Left renal pelvis (tissue), 4 donors: ENCODE data around the gene FAAP20. TPM values are rescaled to one million over a fixed set of nuclear protein-coding genes. Genes with fewer than 3 reads are reported as not detected.

Experiments
- DNase-seq, 4 donors: peaks; one replicate each; pipeline ENCODE4 v3.0.0-alpha.2; 2013; ENCODE audit warnings: low read depth in 4 of 4, low spot score in 3 of 4
- polyA plus RNA-seq, 4 donors: library from polyadenylated mRNA; unstranded; fragments of 120-200 nt; gene quantifications; one replicate each; pipeline ENCODE4 v1.2.1, GENCODE V29; 2013; ENCODE audit not compliant: insufficient read length in 4 of 4

The FAAP20 gene
- polyA plus RNA-seq, 4 donors = 28.0 to 68.3 (median 36.1) TPM

- no peak for DNase-seq
Observed at GRCh38 chr1:2180297-2181245, 14.0 kb downstream of the FAAP20 start.

- DNase-seq = no peak
Observed at GRCh38 chr1:2179283-2180013, 15.1 kb downstream of the FAAP20 start.

GRCh38 chr1:2178875-2179274 lies 15.7 kb downstream of the FAAP20 start:
- no peak for DNase-seq

GRCh38 chr1:2177946-2178538 lies 16.5 kb downstream of the FAAP20 start:
- no peak for DNase-seq

GRCh38 chr1:2177541-2177940 lies 17.0 kb downstream of the FAAP20 start:
- DNase-seq = no peak

- no peak for DNase-seq
Observed at GRCh38 chr1:2176615-2177014, 18.0 kb downstream of the FAAP20 start.

- no peak for DNase-seq
Observed at GRCh38 chr1:2175681-2176454, 18.7 kb downstream of the FAAP20 start.

GRCh38 chr1:2175055-2175414 lies 19.5 kb downstream of the FAAP20 start:
- no peak for DNase-seq

GRCh38 chr1:2174348-2175054 lies 20.1 kb downstream of the FAAP20 start:
- no peak for DNase-seq

GRCh38 chr1:2173546-2174347 lies 20.8 kb downstream of the FAAP20 start:
- no peak for DNase-seq

GRCh38 chr1:2172551-2173146 lies 21.9 kb downstream of the FAAP20 start:
- DNase-seq = no peak

- DNase-seq = no peak
Observed at GRCh38 chr1:2172012-2172411, 22.6 kb downstream of the FAAP20 start.

GRCh38 chr1:2170211-2170610 lies 24.4 kb downstream of the FAAP20 start:
- no peak for DNase-seq

- no peak for DNase-seq
Observed at GRCh38 chr1:2169200-2169836, 25.3 kb downstream of the FAAP20 start.

- DNase-seq = no peak
Observed at GRCh38 chr1:2168535-2168934, 26.0 kb downstream of the FAAP20 start.

GRCh38 chr1:2168090-2168489 lies 26.5 kb downstream of the FAAP20 start:
- no peak for DNase-seq

- DNase-seq = no peak
Observed at GRCh38 chr1:2166695-2167094, 27.9 kb downstream of the FAAP20 start.

- no peak for DNase-seq
Observed at GRCh38 chr1:2166254-2166653, 28.3 kb downstream of the FAAP20 start.
